Caco-2 (cell line): ENCODE measurements around the gene MRPL36. TPM values are rescaled to one million over a fixed set of nuclear protein-coding genes. Genes with fewer than 3 reads are reported as not detected.

Experiments used
- BruUV-seq: library from RNA; stranded (reverse); fragments of 400-500 nt; replicated peaks from 2 replicates; lab custom pipeline; 2021; lab: Mats Ljungman, UMichigan
- CTCF ChIA-PET: fragments of 300-600 bp; sonication (Branson Sonifier 250); formaldehyde crosslinking; loops from one replicate; lab custom pipeline; 2022; ENCODE audit warnings: antibody characterized with exemption; lab: Charles Lee
- POLR2A ChIA-PET: fragments of 300-600 bp; sonication (Branson Sonifier 250); formaldehyde crosslinking; loops from one replicate; lab custom pipeline; 2022; ENCODE audit warnings: antibody characterized with exemption; lab: Charles Lee
- DNase-seq, 2 experiments: peaks; one replicate each; pipeline versions ENCODE4 v3.0.0 to v3.0.0-alpha.2; 2020 to 2022
- H3K27me3 ChIP-seq: replicated peaks from 2 replicates; pipeline ENCODE4 v1.6.0; 2011; ENCODE audit warnings: low read length; ENCODE audit not compliant: control insufficient read depth, insufficient read depth
- H3K36me3 ChIP-seq: 2 replicates; pipeline ENCODE4 v1.5.1; 2011; ENCODE audit warnings: low read length; ENCODE audit not compliant: control insufficient read depth, insufficient read depth
- H3K4me1 ChIP-seq: fragments of 250-450 bp; sonication (Bioruptor Pico); 2 replicates; pipeline ENCODE4 v1.5.1; 2020; ENCODE audit warnings: mild to moderate bottlenecking
- H3K4me3 ChIP-seq: 2 replicates; pipeline ENCODE4 v1.5.1; 2011; ENCODE audit warnings: low read depth, mild to moderate bottlenecking, control low read depth, low read length
- H3K9me3 ChIP-seq: fragments of 250-450 bp; sonication (Bioruptor Pico); 2 replicates; pipeline ENCODE4 v1.5.1; 2020; ENCODE audit warnings: mild to moderate bottlenecking, moderate library complexity
- H3K27ac Mint-ChIP-seq: one replicate; pipeline ENCODE4 v1.8.0; 2022; ENCODE audit warnings: mixed read lengths; ENCODE audit not compliant: unreplicated experiment
- H3K27me3 Mint-ChIP-seq: one replicate; pipeline ENCODE4 v1.8.0; 2022; ENCODE audit warnings: mixed read lengths; ENCODE audit not compliant: insufficient read depth, unreplicated experiment
- H3K36me3 Mint-ChIP-seq: one replicate; pipeline ENCODE4 v1.8.0; 2022; ENCODE audit warnings: mild to moderate bottlenecking, mixed read lengths; ENCODE audit not compliant: insufficient read depth, unreplicated experiment
- H3K4me1 Mint-ChIP-seq: one replicate; pipeline ENCODE4 v1.8.0; 2022; ENCODE audit warnings: low read depth, mixed read lengths; ENCODE audit not compliant: unreplicated experiment
- H3K4me3 Mint-ChIP-seq: one replicate; pipeline ENCODE4 v1.8.0; 2022; ENCODE audit warnings: mild to moderate bottlenecking, moderate library complexity, mixed read lengths; ENCODE audit not compliant: unreplicated experiment
- H3K9me3 Mint-ChIP-seq: one replicate; pipeline ENCODE4 v1.8.0; 2022; ENCODE audit warnings: mixed read lengths; ENCODE audit not compliant: unreplicated experiment
- CTCF ChIP-seq, 2 experiments: fragments of 200-600 bp in 1 of 2; IDR thresholded peaks; 1 replicate in 1 of 2; 2 replicates in 1 of 2; pipeline versions ENCODE4 v1.5.1 to v1.8.0; 2011 to 2022; ENCODE audit warnings: antibody characterized with exemption in 1 of 2, control low read depth in 1 of 2, inconsistent platforms in 1 of 2, low read depth in 1 of 2, low read length in 1 of 2, mild to moderate bottlenecking in 1 of 2, moderate library complexity in 1 of 2; ENCODE audit not compliant: insufficient read depth in 1 of 2, severe bottlenecking in 1 of 2, unreplicated experiment in 1 of 2
- intact Hi-C: fragments of 100-400 bp; cut with micrococcal nuclease; formaldehyde crosslinking; loops from one replicate; pipeline ENCODE4 v1.10.0; 2022; ENCODE audit not compliant: unreplicated experiment
- total RNA-seq: library from RNA; stranded (reverse); gene quantifications from 2 replicates; pipeline ENCODE4 v1.2.3, GENCODE V29; 2022

MRPL36 gene
- total RNA-seq, 1 experiment from 2014 or later: 65.9 TPM

- Mint-ChIP-seq H3K27me3 (peaks cover 11% of the 10 kb centered on the region), H3K36me3 (no peaks in the 10 kb centered on the region), H3K4me1 (no peaks in the 10 kb centered on the region), H3K9me3 (no peaks in the 10 kb centered on the region), H3K4me3 (no peak overlapping the region), H3K27ac (no peak overlapping the region)
- ChIA-PET CTCF (no interaction called here), POLR2A (no interaction called here)
- Histone ChIP-seq H3K36me3 (no peaks in the 10 kb centered on the region), H3K9me3 (no peaks in the 10 kb centered on the region), H3K4me1 (no peaks in the 10 kb centered on the region), H3K27me3 (no peaks in the 10 kb centered on the region), H3K4me3 (no peak overlapping the region)
- no TSS peak for BruUV-seq
- TF ChIP-seq CTCF (IDR thresholded peaks at IDR 0.05; ENCODE audit: insufficient read depth in 1 of 2, low read depth in 1 of 2, low read length in 1 of 2, severe bottlenecking in 1 of 2, unreplicated experiment in 1 of 2): no peak
- intact Hi-C loops: no loop called here
- no peak for DNase-seq
Observed at GRCh38 chr5:1757511-1757910, 42.1 kb downstream of the MRPL36 start.

- Mint-ChIP-seq H3K9me3 (no peaks in the 10 kb centered on the region), H3K4me3 (no peak overlapping the region), H3K36me3 (no peaks in the 10 kb centered on the region), H3K4me1 (no peaks in the 10 kb centered on the region), H3K27ac (no peak overlapping the region), H3K27me3 (peaks cover 9% of the 10 kb centered on the region)
- TF ChIP-seq CTCF (IDR thresholded peaks at IDR 0.05; ENCODE audit: insufficient read depth in 1 of 2, low read depth in 1 of 2, low read length in 1 of 2, severe bottlenecking in 1 of 2, unreplicated experiment in 1 of 2): no peak
- DNase-seq: no peak
- intact Hi-C loops: no loop called here
- Histone ChIP-seq H3K4me1 (no peaks in the 10 kb centered on the region), H3K4me3 (no peak overlapping the region), H3K27me3 (no peaks in the 10 kb centered on the region), H3K36me3 (no peaks in the 10 kb centered on the region), H3K9me3 (no peaks in the 10 kb centered on the region)
- no TSS peak for BruUV-seq
- POLR2A ChIA-PET: interaction anchor here (0.7 kb wide), 1 partner anchor 25 kb away, joined by 4 read pairs; no protein-coding TSS in a partner anchor
- CTCF ChIA-PET: no interaction called here
Observed at GRCh38 chr5:1756481-1756880, 43.2 kb downstream of the MRPL36 start.

GRCh38 chr5:1755321-1755949 lies 44.2 kb downstream of the MRPL36 start:
- no peak for TF ChIP-seq CTCF (IDR thresholded peaks at IDR 0.05; ENCODE audit: insufficient read depth in 1 of 2, low read depth in 1 of 2, low read length in 1 of 2, severe bottlenecking in 1 of 2, unreplicated experiment in 1 of 2)
- no TSS peak for BruUV-seq
- Histone ChIP-seq H3K27me3 (no peaks in the 10 kb centered on the region), H3K36me3 (no peaks in the 10 kb centered on the region), H3K4me3 (no peak overlapping the region), H3K9me3 (no peaks in the 10 kb centered on the region), H3K4me1 (no peaks in the 10 kb centered on the region)
- H3K36me3 Mint-ChIP-seq: no peaks in the 10 kb centered on the region
- no peak for DNase-seq
- H3K27me3 Mint-ChIP-seq: peaks cover 8% of the 10 kb centered on the region
- ChIA-PET POLR2A (no interaction called here), CTCF (no interaction called here)
- H3K4me3 Mint-ChIP-seq: no peak overlapping the region
- H3K9me3 Mint-ChIP-seq: no peaks in the 10 kb centered on the region
- intact Hi-C loops: no loop called here
- no peak overlapping the region for H3K27ac Mint-ChIP-seq
- H3K4me1 Mint-ChIP-seq: no peaks in the 10 kb centered on the region
